ENCODE measurements around the gene RABGGTB.
"Not testable (repeated sequence)": the region's sequence is repeated elsewhere in the genome, so short reads cannot be mapped to it uniquely, and the experiment has no call there.

- not testable (repeated sequence) for TF ChIP-seq CTCF, EP300, POLR2A (IDR thresholded peaks at IDR 0.05)
Measured at GRCh38 chr1:75783920-75784319, 2.1 kb upstream of the RABGGTB start.

Data from gastroesophageal sphincter (tissue), 3 donors.